Measurements from ENCODE around the gene SRRM3.
A peak's percentile ranks its signal among the peaks of the same experiment; 100 is the strongest.
"Not testable (repeated sequence)": the region's sequence is repeated elsewhere in the genome, so short reads cannot be mapped to it uniquely, and the experiment has no call there.

SRRM3 gene

GRCh38 chr7:76267107-76267893 is 65.6 kb downstream of the SRRM3 start:
- DNase-seq: no peak

DNA sequence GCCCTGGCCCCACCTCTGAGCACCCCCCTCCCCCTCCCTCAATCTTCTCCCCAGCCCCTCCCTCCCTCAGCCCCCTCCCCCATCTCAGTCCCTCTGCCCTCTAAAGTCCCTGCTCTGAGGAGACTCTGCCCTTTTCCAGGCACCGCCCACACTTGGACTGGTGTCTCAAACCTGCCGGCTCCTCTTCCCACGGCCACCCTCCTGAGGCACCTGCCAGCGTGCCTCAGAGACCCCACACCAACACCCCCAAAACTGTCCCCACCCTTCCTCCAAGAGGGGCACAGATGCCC is 66.1 kb downstream of the SRRM3 start:
- no peak for DNase-seq

DNA sequence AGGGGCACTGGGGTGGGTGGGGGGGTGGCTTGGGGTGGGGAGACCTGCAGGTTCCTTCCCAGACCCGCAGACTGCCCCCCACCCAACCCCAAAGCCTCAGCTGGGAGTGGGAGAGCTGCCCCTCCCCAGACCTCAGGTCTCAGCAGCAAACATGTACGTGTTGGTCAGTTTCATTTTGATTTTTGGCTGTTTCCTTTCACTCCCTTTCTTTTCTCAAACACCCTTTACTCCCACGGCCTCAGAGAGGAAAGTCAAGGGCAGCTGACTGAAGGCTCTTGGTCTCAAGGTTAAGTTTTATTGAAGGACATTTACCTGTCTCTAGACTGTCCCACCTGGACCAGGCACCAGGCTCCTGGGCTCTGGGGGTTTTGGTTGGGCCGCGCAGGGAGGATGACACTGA is 66.7 kb downstream of the SRRM3 start:
- DNase-seq: no peak

GRCh38 chr7:76269895-76270294 is 68.2 kb downstream of the SRRM3 start:
- no peak for DNase-seq

DNA sequence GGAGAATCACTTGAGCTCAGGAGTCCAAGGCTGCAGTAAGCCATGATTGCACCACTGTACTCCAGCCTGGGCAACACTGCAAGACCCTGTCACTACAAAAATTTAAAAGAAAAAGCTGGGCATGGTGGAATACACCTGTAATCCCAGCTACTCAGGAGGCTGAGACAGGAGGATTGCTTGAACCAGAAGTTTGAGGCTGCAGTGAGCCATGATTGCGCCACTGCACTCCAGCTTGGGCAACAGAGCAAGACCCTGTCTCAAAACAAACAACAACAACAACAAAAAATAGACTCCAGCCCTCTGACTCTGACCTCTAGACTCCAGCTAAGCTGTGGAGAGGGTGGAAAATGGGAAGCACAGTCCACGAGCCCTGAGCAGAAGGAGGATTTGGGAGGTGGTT is 69.7 kb downstream of the SRRM3 start:
- not testable (repeated sequence) for DNase-seq

DNA sequence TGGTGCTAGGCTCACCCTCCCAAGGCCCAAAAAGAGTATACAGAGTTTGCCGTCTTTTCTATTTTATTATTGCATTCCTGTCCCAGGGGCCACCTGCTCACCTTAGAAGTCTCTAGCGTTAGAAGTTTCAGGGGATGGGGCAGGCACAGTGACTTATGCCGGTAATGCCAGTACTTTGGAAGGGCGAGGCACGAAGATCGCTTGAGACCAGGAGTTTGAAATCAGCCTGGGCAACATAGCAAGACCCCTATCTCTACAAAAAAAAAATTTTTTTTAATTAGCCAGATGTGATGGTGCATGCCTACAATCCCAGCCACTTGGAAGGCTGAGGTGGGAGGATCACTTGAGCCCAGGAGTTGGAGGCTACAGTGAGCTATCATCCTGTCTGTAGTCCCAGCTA is 70.4 kb downstream of the SRRM3 start:
- no peak for DNase-seq

DNA sequence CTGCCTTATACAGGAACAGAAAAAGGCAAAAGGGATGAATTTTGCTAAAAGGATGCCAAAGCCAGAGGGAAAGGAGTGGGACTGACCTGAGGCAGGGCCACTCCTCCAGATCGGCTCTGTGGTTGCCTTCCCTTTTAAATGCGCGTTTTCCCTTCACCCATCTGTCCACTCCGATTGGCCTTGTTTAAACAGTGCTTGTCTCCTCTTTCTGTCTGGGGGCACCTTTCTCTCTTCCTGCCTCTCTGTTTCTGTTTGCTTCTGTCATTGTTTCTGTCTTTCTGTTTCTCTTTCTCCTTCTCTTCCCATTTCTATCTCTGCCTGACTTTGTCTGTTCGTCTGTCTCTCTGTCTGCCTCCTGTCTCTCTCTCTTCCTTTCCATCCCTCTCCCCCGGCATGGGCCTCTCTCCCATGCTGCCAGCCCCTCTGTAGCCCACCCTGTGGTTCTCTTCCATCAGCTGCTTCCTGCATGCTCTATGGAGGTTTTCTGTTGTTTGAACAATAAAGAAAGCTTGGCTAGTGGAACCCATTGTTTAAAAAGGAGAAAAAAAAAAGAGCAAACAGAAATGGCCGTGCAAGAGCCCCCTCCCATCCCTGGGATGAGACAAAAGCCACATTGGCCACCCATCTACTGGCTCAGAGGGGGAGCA is 71.3 kb downstream of the SRRM3 start:
- DNase-seq: no peak

- no peak for DNase-seq
Measured at GRCh38 chr7:76273503-76273902, 71.8 kb downstream of the SRRM3 start.

DNA sequence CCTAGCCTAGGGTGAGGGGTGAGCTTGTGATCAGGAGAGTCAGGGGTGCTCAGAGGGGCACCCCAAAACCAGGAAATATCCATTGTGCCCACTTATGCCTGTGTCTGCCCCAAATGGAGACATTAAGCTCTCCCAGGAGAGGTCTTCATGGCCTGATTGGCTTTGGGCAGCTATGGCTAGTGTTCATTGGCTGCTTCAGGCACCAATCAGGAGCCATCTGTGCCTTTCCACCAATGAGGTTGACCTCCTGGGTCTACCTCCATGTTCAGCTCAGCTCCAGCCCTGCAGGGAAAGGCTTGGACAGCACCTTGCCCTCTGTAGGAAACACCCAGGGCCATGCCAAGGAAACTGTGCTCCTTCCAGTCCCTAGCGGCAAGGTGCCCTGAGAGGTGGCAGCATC is 76.8 kb downstream of the SRRM3 start:
- no peak for DNase-seq

DNA sequence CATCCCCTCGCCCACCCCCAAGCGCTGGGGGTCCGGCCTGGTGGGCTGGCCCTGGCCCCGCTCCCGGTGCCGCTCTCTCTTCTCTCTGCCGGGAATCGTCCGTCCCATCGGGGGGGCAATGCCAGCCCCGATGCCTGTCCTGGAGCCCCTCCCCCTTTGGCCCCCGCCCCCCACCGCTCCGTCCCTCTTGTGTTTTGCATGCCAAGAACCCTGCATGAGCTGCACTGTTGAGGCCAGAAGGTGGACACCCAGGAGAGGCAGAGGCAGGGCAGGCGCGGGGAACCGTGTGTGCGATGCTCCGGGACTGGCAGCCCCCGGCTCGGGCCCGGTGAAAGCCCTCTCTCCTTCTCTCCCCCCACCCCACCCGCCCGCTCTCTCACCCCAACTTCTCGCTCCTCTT is 78.7 kb downstream of the SRRM3 start:
- DNase-seq: no peak

DNA sequence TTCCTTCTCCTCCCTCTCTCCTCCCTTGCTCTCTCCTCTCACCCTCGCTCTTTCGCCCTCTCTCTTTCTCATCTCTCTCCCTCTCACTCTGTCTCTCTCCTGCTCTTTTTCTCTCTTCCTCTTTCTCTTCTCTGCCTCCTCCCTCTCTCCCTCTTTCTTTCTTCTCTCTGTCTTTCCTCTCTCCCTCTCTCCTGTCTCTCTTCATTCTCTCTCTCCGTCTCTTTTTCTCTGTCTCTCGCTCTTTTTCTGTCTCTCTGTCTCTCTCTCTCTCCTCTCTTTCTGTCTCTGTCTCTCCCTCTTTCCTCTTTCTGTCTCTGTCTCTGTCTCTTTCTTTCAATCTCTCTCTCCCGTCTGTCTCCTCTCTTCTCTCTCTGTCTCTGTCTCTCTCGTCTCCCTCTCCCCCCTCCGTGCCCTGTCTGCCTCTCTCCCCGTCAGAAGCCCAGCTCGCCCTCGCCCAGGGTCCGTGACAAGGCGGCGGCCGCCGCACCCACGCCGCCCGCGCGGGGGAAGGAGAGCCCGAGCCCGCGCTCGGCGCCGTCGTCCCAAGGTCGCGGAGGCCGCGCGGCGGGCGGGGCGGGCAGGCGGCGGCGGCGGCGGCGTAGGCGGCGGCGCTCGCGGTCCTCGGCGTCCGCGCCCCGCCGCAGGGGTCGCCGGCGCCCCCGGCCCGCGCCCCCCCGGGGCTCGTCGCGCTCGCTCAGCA is 79.5 kb downstream of the SRRM3 start:
- DNase-seq: no peak

DNA sequence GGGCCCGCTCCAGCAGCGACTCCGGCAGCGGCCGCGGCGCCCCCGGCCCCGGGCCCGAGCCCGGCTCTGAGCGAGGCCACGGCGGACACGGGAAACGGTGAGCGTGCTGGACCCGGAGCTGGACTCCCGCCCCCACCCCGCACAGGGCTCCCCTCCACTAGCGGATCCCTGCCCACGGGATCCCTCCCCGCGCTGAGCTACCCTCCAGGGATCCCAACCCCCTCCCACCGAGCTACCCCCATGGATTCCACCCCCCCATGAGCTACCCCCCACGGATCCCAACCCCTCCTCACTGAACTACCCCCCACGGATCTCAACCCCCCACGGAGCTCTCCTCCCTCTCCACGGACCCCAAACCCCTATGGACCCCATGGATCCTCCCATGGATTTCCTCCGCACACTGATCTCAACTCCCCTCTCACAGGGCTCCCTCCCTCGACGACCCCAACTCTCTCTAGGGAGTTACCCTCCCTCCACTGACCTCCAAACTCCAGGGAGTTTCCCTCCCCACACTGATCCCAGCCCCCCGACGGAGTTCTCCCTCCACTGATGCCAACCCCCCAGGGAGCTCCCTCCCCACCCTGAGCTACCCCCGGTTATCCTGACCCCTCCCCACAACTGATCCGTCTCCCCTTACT is 80.1 kb downstream of the SRRM3 start:
- no peak for DNase-seq

GRCh38 chr7:76282344-76283253 is 80.9 kb downstream of the SRRM3 start:
- no peak for DNase-seq

DNA sequence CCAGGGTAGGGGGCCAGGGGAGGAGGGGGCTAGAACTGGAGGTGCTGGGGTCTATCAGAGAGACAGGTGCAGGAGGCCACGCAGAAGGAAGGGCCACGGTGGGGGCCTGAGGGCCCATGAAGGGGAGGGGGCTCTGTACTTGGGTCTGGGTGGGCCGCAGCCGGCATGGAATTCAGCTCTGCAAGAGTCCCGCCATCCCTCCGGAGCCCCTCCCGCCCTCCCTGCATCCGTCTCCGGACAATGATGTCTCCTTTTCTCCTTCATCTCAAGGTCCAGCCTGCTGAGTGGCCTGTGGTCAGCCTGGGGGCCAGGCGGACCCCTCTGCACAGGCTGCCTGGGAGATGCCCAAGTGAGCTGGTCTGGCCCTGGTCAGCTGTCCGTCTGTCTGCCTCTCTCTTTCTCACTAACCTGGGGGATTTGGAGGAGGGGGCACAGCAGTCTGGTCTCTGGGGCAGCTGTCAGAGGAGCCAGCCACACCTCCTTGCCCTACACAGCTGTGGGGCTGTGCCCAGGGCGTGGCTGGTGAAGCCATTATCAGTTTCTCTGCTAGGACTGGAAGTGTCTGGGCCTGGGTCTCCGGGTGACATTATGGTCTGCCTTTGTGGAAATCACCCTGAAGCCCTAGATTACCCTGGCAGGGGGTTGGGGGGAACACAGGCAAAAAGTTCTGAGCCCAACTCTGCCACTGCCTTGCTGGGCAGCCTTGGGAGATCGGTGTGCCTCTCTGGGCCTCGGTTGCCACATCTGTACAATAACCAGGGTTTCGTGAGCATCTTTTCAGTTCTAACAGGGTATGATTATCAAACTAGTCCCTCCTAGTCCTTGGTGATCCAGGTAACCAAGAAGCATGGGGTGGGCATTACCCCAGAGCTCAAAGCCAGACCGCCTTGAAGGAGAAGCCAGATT is 81.8 kb downstream of the SRRM3 start:
- DNase-seq: no peak

GRCh38 chr7:76285604-76286374 is 84.1 kb downstream of the SRRM3 start:
- no peak for DNase-seq

GRCh38 chr7:76286842-76287403 is 85.2 kb downstream of the SRRM3 start:
- DNase-seq: no peak

DNA sequence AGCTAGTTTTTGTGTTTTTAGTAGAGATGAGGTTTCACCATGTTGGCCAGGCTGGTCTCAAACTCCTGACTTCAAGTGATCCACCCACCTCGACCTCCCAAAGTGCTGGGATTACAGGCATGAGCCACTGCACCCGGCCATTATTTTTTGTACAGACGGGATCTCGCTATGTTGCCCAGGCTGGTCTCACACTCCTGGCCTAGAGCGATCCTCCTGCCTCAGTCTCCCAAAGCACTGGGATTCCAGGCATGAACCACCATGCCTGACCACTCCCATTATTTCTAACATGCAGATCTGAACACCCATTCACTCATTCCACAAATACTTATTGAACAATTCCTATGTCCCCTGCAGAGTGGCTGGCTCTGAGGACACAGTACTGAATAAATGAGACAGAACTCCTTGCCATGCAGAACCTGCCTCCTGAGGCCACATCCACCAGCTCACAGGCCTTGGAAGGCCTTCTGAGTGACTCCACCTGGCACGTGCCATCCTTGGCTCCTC is 89.2 kb downstream of the SRRM3 start:
- DNase-seq: not testable (repeated sequence)

DNA sequence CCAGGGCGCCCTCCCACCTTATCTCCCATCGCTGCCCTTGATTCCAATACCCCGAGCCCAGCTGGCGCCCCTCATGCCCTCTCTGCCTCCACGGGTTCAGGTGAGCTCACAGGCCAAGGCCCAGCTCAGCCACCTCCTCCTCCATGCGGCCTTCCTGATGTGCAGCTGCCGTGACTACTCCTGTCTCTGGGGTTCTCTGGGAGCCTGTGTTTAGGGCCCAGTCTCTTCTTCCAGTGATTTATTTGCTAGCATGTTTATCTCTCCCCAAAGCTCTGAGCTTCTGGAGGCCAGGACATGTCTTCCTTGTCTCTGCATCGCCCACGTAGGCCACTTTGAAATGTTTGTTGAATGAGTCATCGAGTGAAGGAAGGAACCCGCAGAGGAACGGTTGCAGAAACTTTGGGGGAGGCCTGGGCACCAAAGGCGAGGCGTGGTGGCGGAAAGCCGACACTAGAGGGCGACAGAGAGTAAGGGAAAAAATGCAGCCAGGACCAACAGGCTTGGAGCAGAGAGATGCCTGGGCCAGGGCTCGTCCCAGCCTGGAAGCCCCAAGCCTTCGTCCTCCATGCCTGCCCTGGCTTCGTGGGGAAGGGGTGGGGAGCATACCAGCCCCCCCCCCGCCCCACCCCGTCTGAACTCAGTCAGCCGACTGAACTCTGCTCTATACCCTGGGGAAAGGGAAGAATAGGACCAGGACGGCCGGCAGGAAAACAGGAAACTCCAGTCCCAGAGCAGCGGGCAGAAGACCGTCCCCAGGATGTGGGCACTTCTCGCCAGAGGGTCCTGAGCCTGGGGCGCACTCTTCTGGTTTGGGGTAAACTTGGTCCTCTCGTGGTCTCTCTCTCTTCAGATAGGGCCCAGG is 89.9 kb downstream of the SRRM3 start:
- DNase-seq: peak; percentile 82 to 92

DNA sequence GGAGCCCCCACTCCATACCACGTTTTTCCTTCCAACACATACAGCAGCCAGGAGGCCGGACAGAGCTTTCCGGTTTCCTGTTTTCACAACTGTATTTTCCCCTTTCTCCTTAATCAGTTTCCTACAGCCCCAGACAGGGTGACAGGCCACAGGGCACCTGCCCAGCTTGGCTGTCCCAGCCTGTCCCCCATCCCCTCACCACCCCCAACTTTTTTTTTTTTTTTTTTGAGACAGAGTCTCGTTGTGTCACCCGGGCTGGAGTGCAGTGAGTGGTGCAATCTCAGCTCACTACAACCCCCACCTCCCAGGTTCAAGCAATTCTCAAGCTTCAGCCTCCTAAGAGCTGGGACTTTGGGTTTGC is 90.5 kb downstream of the SRRM3 start:
- no peak for DNase-seq
